Heart left ventricle (tissue), 16 donors: ENCODE results near the gene CABP2. TPM values are rescaled to one million over a fixed set of nuclear protein-coding genes. Genes with fewer than 3 reads are reported as not detected.
A peak's percentile ranks its signal among the peaks of the same experiment; 100 is the strongest.
"Not testable (repeated sequence)": the region's sequence is repeated elsewhere in the genome, so short reads cannot be mapped to it uniquely, and the experiment has no call there.

Experiments
- ATAC-seq, 4 donors: fragments of 200-7000 bp; cut with Tn5 transposase; one replicate each; pipeline ENCODE4 v1.9.1; 2020 to 2022; ENCODE audit warnings: moderate library complexity in 4 of 4, mild to moderate bottlenecking in 3 of 4, moderate number of reproducible peaks in 1 of 4
- DNase-seq, 5 donors: peaks; one replicate each; pipeline ENCODE4 v3.0.0-alpha.2; 2020
- H3K27ac ChIP-seq, 12 donors: fragments of 200-600 bp; sonication (generic) in 4 of 12; one replicate each; pipeline versions ENCODE4 v1.5.0 to v1.8.0; 2016 to 2022; ENCODE audit warnings: mild to moderate bottlenecking in 2 of 12
- H3K27me3 ChIP-seq, 9 donors: fragments of 200-600 bp; sonication (generic) in 2 of 9; one replicate each; pipeline versions ENCODE4 v1.5.1 to v1.8.0; 2016 to 2022; ENCODE audit warnings: mild to moderate bottlenecking in 3 of 9
- H3K36me3 ChIP-seq, 9 donors: fragments of 200-600 bp; sonication (generic) in 2 of 9; one replicate each; pipeline versions ENCODE4 v1.5.0 to v1.8.0; 2018 to 2022; ENCODE audit warnings: mild to moderate bottlenecking in 2 of 9
- H3K4me1 ChIP-seq, 12 donors: fragments of 200-600 bp; sonication (generic) in 4 of 12; one replicate each; pipeline versions ENCODE4 v1.5.0 to v1.8.0; 2016 to 2022; ENCODE audit warnings: mild to moderate bottlenecking in 3 of 12
- H3K4me3 ChIP-seq, 12 donors: fragments of 200-600 bp; sonication (generic) in 4 of 12; one replicate each; pipeline versions ENCODE4 v1.5.0 to v1.8.0; 2017 to 2022; ENCODE audit warnings: mild to moderate bottlenecking in 9 of 12, moderate library complexity in 4 of 12
- H3K9me3 ChIP-seq, 12 donors: fragments of 200-600 bp; sonication (generic) in 4 of 12; one replicate each; pipeline versions ENCODE4 v1.5.0 to v1.8.0; 2016 to 2022; ENCODE audit warnings: mild to moderate bottlenecking in 1 of 12
- CTCF ChIP-seq, 12 donors: fragments of 200-600 bp; sonication (generic) in 4 of 12; IDR thresholded peaks; one replicate each; pipeline versions ENCODE4 v1.5.0 to v1.8.0; 2018 to 2022; ENCODE audit warnings: antibody characterized with exemption in 12 of 12, mild to moderate bottlenecking in 5 of 12
- POLR2A ChIP-seq, 2 donors: fragments of 450-650 bp; IDR thresholded peaks; one replicate each; pipeline ENCODE4 v1.6.1; 2017; ENCODE audit warnings: antibody characterized with exemption in 2 of 2, mild to moderate bottlenecking in 2 of 2, moderate library complexity in 2 of 2
- WGBS, 4 donors: extraction: QIAGEN DNeasy Blood & Tissue Kit in 2 of 4; methylation state at CpG; one replicate each; pipeline versions ENCODE4 v1.1.5 to v1.1.7; 2013 to 2018; 5-methylcytosine and 5-hydroxymethylcytosine counted together
- intact Hi-C, 10 donors: fragments of 100-400 bp; cut with DNase I; formaldehyde crosslinking; loops; one replicate each; pipeline versions ENCODE4 v1.11.1 to v1.14.2; 2022
- polyA plus RNA-seq, 2 donors: library from polyadenylated mRNA; stranded (reverse); fragments of 200-250 nt; gene quantifications; one replicate each; pipeline ENCODE4 v1.2.3, GENCODE V29; 2013
- total RNA-seq, 9 donors: library from RNA; depleted of rRNA in 2 of 9; stranded (reverse); fragments of >200 nt in 2 of 9; fragmentation: NEBNext Ultra II Directional in 3 of 9; extraction: Animal tissue kit (Norgen Biotek cat#: 25700) in 3 of 9; gene quantifications; one replicate each; pipeline versions ENCODE4 v1.1.0 to v1.2.4, GENCODE V29; 2016 to 2023
- donor health status: ischemic (EF 13 %, LVEDD 7.1; RV severe dilation, severe dysfunction).
- donor health status: healthy with polysubstance abuse.
- donor health status: DM: no; HTN: yes; CAD: no.
- donor health status: DM: no; HTN: no; CAD: no.
- donor health status: ischemic (EF 25% LVEDD 6.9; RV normal size, moderate dysfunction).
- donor health status: ischemic (EF 25% LVEDD 5.7; RV mildly dilated, moderate dysfunction).
- donor health status: healthy.
- donor health status: DM: yes; HTN: yes; CAD: no.
- donor health status: ischemic (EF 35%, LVEDD 5.7; RV mildly dilated, moderate dysfunction).
- donor health status: nonischemic (EF 11% LVEDD 7.7; RV severe dilation, severe dysfunction).
- donor health status: DM: yes; HTN: yes; CAD: no.
- donor health status: PGD.
- donor health status: ischemic (EF 29% LVEDD 5.4; RV normal size, mild dysfunction).
- donor health status: nonischemic (EF 23%, LVEDD 6.1; RV moderate dilation, normal function).

The CABP2 gene
- total and polyA plus RNA-seq, 11 donors = not detected

- H3K27me3 ChIP-seq = no peaks in the 10 kb centered on the region
- no peak overlapping the region for H3K27ac ChIP-seq
- peaks cover 0 to 79% (median 64%) of the 10 kb centered on the region in 9 donors for H3K36me3 ChIP-seq
- H3K9me3 ChIP-seq = no peaks in the 10 kb centered on the region
- TF ChIP-seq POLR2A (IDR thresholded peaks at IDR 0.05) (no peak), CTCF (IDR thresholded peaks at IDR 0.05) (no peak)
- H3K4me3 ChIP-seq = no peak overlapping the region
- peak in 1 of 4 donors; percentile 2 for ATAC-seq
- peaks cover 0 to 21% (median 5%) of the 10 kb centered on the region in 12 donors for H3K4me1 ChIP-seq
- WGBS, 4 donors = 84 to 90% (median 86%) methylated on average over 20 to 23 of the region's 23 CpGs
- DNase-seq = no peak
- intact Hi-C loops = no loop called here
Observed at GRCh38 chr11:67489885-67490726, 33.1 kb downstream of the CABP2 start.

- ATAC-seq = no peak
- H3K36me3 ChIP-seq = peaks cover 0 to 74% (median 61%) of the 10 kb centered on the region in 9 donors
Observed at GRCh38 chr11:67489203-67489884, 33.9 kb downstream of the CABP2 start.

GRCh38 chr11:67486481-67487195 lies 36.6 kb downstream of the CABP2 start:
- Histone ChIP-seq H3K4me3 (no peak overlapping the region), H3K4me1 (peaks cover 5 to 44% (median 25%) of the 10 kb centered on the region in 12 donors), H3K27me3 (no peaks in the 10 kb centered on the region), H3K36me3 (peaks cover 0 to 46% (median 35%) of the 10 kb centered on the region in 9 donors), H3K27ac (peak overlapping the region in 1 of 12 donors; percentile 88), H3K9me3 (no peaks in the 10 kb centered on the region)
- TF ChIP-seq POLR2A (IDR thresholded peaks at IDR 0.05) (no peak), CTCF (IDR thresholded peaks at IDR 0.05) (no peak)
- DNase-seq (peak in 1 of 5 donors; percentile 9), ATAC-seq (no peak)
- intact Hi-C loops = no loop called here
- WGBS, 4 donors = 85 to 92% (median 88%) methylated on average over 12 to 20 of the region's 20 CpGs

More at GRCh38 chr11:67489203-67489884, 33.9 kb downstream of the CABP2 start:
- no peaks in the 10 kb centered on the region for H3K27me3 ChIP-seq
- H3K9me3 ChIP-seq = no peaks in the 10 kb centered on the region
- no peak overlapping the region for H3K4me3 ChIP-seq
- 69 to 86% (median 78%) methylated on average over 8 to 25 of the region's 25 CpGs for WGBS, 4 donors
- no peak for DNase-seq
- H3K27ac ChIP-seq = no peak overlapping the region
- intact Hi-C loops = no loop called here
- no peak for TF ChIP-seq POLR2A (IDR thresholded peaks at IDR 0.05)
- no peak for TF ChIP-seq CTCF (IDR thresholded peaks at IDR 0.05)
- peaks cover 0 to 28% (median 10%) of the 10 kb centered on the region in 12 donors for H3K4me1 ChIP-seq

- H3K9me3 ChIP-seq, intact Hi-C loops, H3K27me3 ChIP-seq, DNase-seq, ATAC-seq, H3K4me3 ChIP-seq: not testable (repeated sequence)
- 75 to 88% (median 84%) methylated on average over 4 to 7 of the region's 7 CpGs for WGBS, 4 donors
- peak overlapping the region in 1 of 12 donors; percentile 88 for H3K27ac ChIP-seq
- peaks cover 5 to 44% (median 25%) of the 10 kb centered on the region in 12 donors for H3K4me1 ChIP-seq
- H3K36me3 ChIP-seq = peaks cover 0 to 39% (median 30%) of the 10 kb centered on the region in 9 donors
Observed at GRCh38 chr11:67485873-67486361, 37.3 kb downstream of the CABP2 start.
